K562 (cell line): Measurements from ENCODE around the gene DIS3L2.

ENCODE experiments used
- MECOM ChIP-seq: fragments of 250-450 bp; sonication (Bioruptor Pico); IDR thresholded peaks from 2 replicates; pipeline ENCODE4 v1.8.0; 2022; ENCODE audit warnings: inconsistent platforms
- SMARCC2 ChIP-seq: fragments of 450-650 bp; IDR thresholded peaks from 2 replicates; pipeline ENCODE4 v1.6.1; 2017; ENCODE audit warnings: antibody characterized with exemption, moderate library complexity, mild to moderate bottlenecking, low read depth
- YY1 ChIP-seq, 3 experiments: IDR thresholded peaks; 2 replicates each; pipeline ENCODE4 v1.6.1; 2011; ENCODE audit warnings: low read length in 2 of 3, mild to moderate bottlenecking in 2 of 3, moderate library complexity in 2 of 3, borderline replicate concordance in 1 of 3, control low read depth in 1 of 3, low read depth in 1 of 3; ENCODE audit not compliant: insufficient read depth in 3 of 3, insufficient replicate concordance in 2 of 3, control insufficient read depth in 1 of 3, insufficient read length in 1 of 3; ENCODE audit errors: extremely low read depth in 1 of 3
- TF ChIP-seq, protein P1 (sequence below): sonication (generic); IDR thresholded peaks from 2 replicates; pipeline ENCODE4 v1.6.1; 2016
- TF ChIP-seq, protein P2 (sequence below): sonication (generic); formaldehyde crosslinking; IDR thresholded peaks from 2 replicates; pipeline ENCODE4 v1.8.0; 2022; ENCODE audit warnings: mild to moderate bottlenecking, low read depth, missing genetic modification reagents
- TF ChIP-seq, protein P3 (sequence below): sonication (generic); formaldehyde crosslinking; IDR thresholded peaks from 2 replicates; pipeline ENCODE4 v1.8.1; 2023; ENCODE audit warnings: mild to moderate bottlenecking, missing genetic modification reagents
- TF ChIP-seq, protein P4 (sequence below): sonication (generic); formaldehyde crosslinking; IDR thresholded peaks from 2 replicates; pipeline ENCODE4 v1.9.0; 2022; ENCODE audit warnings: mild to moderate bottlenecking, missing genetic modification reagents

DNA sequence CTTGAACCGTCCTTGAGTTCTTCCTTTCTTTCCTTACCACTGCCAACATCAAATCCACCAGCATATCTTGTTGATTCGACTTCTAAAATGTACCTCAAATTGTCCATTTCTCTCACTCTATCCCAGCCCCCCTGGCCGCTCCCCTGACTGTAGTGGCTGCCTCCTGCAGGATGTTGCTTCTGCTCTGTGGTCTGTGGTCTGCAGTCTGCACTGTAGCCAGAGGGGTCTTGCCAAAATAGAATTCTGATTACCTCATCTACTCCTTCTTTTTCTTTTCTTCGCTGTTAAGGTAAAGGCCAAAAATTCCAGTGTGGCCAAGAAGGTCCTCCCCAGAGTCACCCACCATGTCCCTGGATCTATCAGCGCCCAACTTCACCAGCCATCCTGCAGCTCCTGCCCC is 337.6 kb downstream of the DIS3L2 start:
- no peak for TF ChIP-seq MECOM
- TF ChIP-seq, protein P1, sequence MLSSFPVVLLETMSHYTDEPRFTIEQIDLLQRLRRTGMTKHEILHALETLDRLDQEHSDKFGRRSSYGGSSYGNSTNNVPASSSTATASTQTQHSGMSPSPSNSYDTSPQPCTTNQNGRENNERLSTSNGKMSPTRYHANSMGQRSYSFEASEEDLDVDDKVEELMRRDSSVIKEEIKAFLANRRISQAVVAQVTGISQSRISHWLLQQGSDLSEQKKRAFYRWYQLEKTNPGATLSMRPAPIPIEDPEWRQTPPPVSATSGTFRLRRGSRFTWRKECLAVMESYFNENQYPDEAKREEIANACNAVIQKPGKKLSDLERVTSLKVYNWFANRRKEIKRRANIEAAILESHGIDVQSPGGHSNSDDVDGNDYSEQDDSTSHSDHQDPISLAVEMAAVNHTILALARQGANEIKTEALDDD: no peak
- TF ChIP-seq, protein P2, sequence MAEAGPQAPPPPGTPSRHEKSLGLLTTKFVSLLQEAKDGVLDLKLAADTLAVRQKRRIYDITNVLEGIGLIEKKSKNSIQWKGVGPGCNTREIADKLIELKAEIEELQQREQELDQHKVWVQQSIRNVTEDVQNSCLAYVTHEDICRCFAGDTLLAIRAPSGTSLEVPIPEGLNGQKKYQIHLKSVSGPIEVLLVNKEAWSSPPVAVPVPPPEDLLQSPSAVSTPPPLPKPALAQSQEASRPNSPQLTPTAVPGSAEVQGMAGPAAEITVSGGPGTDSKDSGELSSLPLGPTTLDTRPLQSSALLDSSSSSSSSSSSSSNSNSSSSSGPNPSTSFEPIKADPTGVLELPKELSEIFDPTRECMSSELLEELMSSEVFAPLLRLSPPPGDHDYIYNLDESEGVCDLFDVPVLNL (CRISPR knock-in tag): no peak
- TF ChIP-seq, protein P3, sequence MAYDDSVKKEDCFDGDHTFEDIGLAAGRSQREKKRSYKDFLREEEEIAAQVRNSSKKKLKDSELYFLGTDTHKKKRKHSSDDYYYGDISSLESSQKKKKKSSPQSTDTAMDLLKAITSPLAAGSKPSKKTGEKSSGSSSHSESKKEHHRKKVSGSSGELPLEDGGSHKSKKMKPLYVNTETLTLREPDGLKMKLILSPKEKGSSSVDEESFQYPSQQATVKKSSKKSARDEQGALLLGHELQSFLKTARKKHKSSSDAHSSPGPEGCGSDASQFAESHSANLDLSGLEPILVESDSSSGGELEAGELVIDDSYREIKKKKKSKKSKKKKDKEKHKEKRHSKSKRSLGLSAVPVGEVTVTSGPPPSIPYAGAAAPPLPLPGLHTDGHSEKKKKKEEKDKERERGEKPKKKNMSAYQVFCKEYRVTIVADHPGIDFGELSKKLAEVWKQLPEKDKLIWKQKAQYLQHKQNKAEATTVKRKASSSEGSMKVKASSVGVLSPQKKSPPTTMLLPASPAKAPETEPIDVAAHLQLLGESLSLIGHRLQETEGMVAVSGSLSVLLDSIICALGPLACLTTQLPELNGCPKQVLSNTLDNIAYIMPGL (CRISPR knock-in tag): no peak
- TF ChIP-seq SMARCC2: no peak
- TF ChIP-seq YY1 (IDR thresholded peaks at IDR 0.05; ENCODE audit: borderline replicate concordance in 1 of 3, control insufficient read depth in 1 of 3, extremely low read depth in 1 of 3, insufficient read depth in 3 of 3, insufficient read length in 1 of 3, insufficient replicate concordance in 2 of 3, low read depth in 1 of 3, low read length in 2 of 3): no peak
- TF ChIP-seq, protein P4, sequence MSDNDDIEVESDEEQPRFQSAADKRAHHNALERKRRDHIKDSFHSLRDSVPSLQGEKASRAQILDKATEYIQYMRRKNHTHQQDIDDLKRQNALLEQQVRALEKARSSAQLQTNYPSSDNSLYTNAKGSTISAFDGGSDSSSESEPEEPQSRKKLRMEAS: no peak
